H9 (cell line): ENCODE measurements around the gene EML4. TPM values are rescaled to one million over a fixed set of nuclear protein-coding genes. Genes with fewer than 3 reads are reported as not detected.

Source experiments
- DNase-seq: peaks from one replicate; pipeline ENCODE4 v3.0.0-alpha.2; 2017
- H2AFZ ChIP-seq: one replicate; pipeline ENCODE4 v1.6.1; 2013; ENCODE audit warnings: mild to moderate bottlenecking, low read length, control low read depth, moderate library complexity
- H2AK5ac ChIP-seq: 2 replicates; pipeline ENCODE4 v1.6.1; 2013; ENCODE audit warnings: low read length, control low read depth, mixed read lengths; ENCODE audit not compliant: insufficient read length
- H2BK120ac ChIP-seq: one replicate; pipeline ENCODE4 v1.6.1; 2013; ENCODE audit warnings: low read depth, mild to moderate bottlenecking, low read length, control low read depth, inconsistent platforms; ENCODE audit not compliant: poor library complexity, severe bottlenecking
- H2BK12ac ChIP-seq: 2 replicates; pipeline ENCODE4 v1.6.1; 2013; ENCODE audit warnings: low read length, control low read depth, mixed read lengths, low read depth; ENCODE audit not compliant: insufficient read length
- H2BK15ac ChIP-seq: 2 replicates; pipeline ENCODE4 v1.6.1; 2013; ENCODE audit warnings: low read depth, low read length, control low read depth
- H2BK20ac ChIP-seq: one replicate; pipeline ENCODE4 v1.6.1; 2013; ENCODE audit warnings: low read depth, mild to moderate bottlenecking, low read length, control low read depth, inconsistent platforms; ENCODE audit not compliant: poor library complexity, severe bottlenecking
- H2BK5ac ChIP-seq: 2 replicates; pipeline ENCODE4 v1.6.1; 2013; ENCODE audit warnings: low read length, control low read depth, mixed read lengths; ENCODE audit not compliant: insufficient read length
- H3K14ac ChIP-seq: 2 replicates; pipeline ENCODE4 v1.6.1; 2013; ENCODE audit warnings: low read length, control low read depth; ENCODE audit not compliant: insufficient read depth
- H3K18ac ChIP-seq: 2 replicates; pipeline ENCODE4 v1.6.1; 2013; ENCODE audit warnings: low read depth, mild to moderate bottlenecking, mixed read lengths, low read length, control low read depth; ENCODE audit not compliant: insufficient read length
- H3K23ac ChIP-seq: 2 replicates; pipeline ENCODE4 v1.6.1; 2013; ENCODE audit warnings: low read length, control low read depth, mixed read lengths, low read depth; ENCODE audit not compliant: insufficient read length
- H3K23me2 ChIP-seq: 2 replicates; pipeline ENCODE4 v1.6.1; 2013; ENCODE audit warnings: low read depth, mild to moderate bottlenecking, mixed read lengths, low read length, control low read depth; ENCODE audit not compliant: insufficient read length, poor library complexity, severe bottlenecking
- H3K27ac ChIP-seq: 2 replicates; pipeline ENCODE4 v1.5.1; 2013; ENCODE audit warnings: low read length, control low read depth, mixed read lengths, low read depth; ENCODE audit not compliant: insufficient read length
- H3K27me3 ChIP-seq: 2 replicates; pipeline ENCODE4 v1.6.1; 2013; ENCODE audit warnings: low read length, control low read depth, inconsistent platforms; ENCODE audit not compliant: insufficient read depth
- H3K4ac ChIP-seq: 2 replicates; pipeline ENCODE4 v1.6.1; 2013; ENCODE audit warnings: low read depth, mild to moderate bottlenecking, control low read depth, inconsistent platforms, low read length, moderate library complexity
- H3K4me1 ChIP-seq: 2 replicates; pipeline ENCODE4 v1.6.1; 2013; ENCODE audit warnings: low read length, control low read depth, inconsistent platforms; ENCODE audit not compliant: insufficient read depth
- H3K4me2 ChIP-seq: 2 replicates; pipeline ENCODE4 v1.6.1; 2013; ENCODE audit warnings: low read length, control low read depth, mixed read lengths; ENCODE audit not compliant: insufficient read length, insufficient read depth
- H3K56ac ChIP-seq: 2 replicates; pipeline ENCODE4 v1.6.1; 2013; ENCODE audit warnings: low read depth, mild to moderate bottlenecking, mixed read lengths, low read length, control low read depth; ENCODE audit not compliant: insufficient read length
- H3K79me1 ChIP-seq: 2 replicates; pipeline ENCODE4 v1.6.1; 2013; ENCODE audit warnings: low read depth, mild to moderate bottlenecking, moderate library complexity, low read length, control low read depth, inconsistent platforms; ENCODE audit not compliant: insufficient read depth, poor library complexity, severe bottlenecking
- H3K79me2 ChIP-seq: 2 replicates; pipeline ENCODE4 v1.6.1; 2013; ENCODE audit warnings: low read length, control low read depth, inconsistent platforms; ENCODE audit not compliant: insufficient read depth
- H3K9ac ChIP-seq: 2 replicates; pipeline ENCODE4 v1.6.1; 2013; ENCODE audit warnings: low read length, control low read depth, mixed read lengths; ENCODE audit not compliant: insufficient read length; ENCODE audit errors: extremely low read depth
- H3K9me3 ChIP-seq: one replicate; pipeline ENCODE4 v1.6.1; 2013; ENCODE audit warnings: low read depth, low read length, inconsistent platforms; ENCODE audit not compliant: control insufficient read depth
- H3T11ph ChIP-seq: one replicate; pipeline ENCODE4 v1.6.1; 2013; ENCODE audit warnings: mild to moderate bottlenecking, low read length, control low read depth, inconsistent platforms
- H4K20me1 ChIP-seq: one replicate; pipeline ENCODE4 v1.6.1; 2013; ENCODE audit not compliant: control insufficient read depth, insufficient read length, insufficient read depth
- H4K5ac ChIP-seq: 2 replicates; pipeline ENCODE4 v1.6.1; 2013; ENCODE audit warnings: low read depth, mild to moderate bottlenecking, mixed read lengths, low read length, control low read depth; ENCODE audit not compliant: insufficient read length
- H4K8ac ChIP-seq: replicated peaks from 2 replicates; pipeline ENCODE4 v1.6.1; 2013; ENCODE audit warnings: low read length, control low read depth, mixed read lengths, low read depth; ENCODE audit not compliant: insufficient read length
- H4K91ac ChIP-seq: 2 replicates; pipeline ENCODE4 v1.6.1; 2013; ENCODE audit warnings: low read depth, mild to moderate bottlenecking, moderate library complexity, mixed read lengths, low read length, control low read depth; ENCODE audit not compliant: insufficient read length
- H3K27ac Mint-ChIP-seq, 3 experiments: 2 replicates in 2 of 3; 3 replicates in 1 of 3; pipeline ENCODE4 v1.8.0; 2020 to 2021; ENCODE audit warnings: mixed read lengths in 3 of 3, mild to moderate bottlenecking in 1 of 3, moderate library complexity in 1 of 3
- H3K27me3 Mint-ChIP-seq: 2 replicates; pipeline ENCODE4 v1.8.0; 2021; ENCODE audit warnings: low read depth, mild to moderate bottlenecking, moderate library complexity, mixed read lengths
- H3K36me3 Mint-ChIP-seq, 3 experiments: 2 replicates in 2 of 3; 3 replicates in 1 of 3; pipeline ENCODE4 v1.8.0; 2020 to 2021; ENCODE audit warnings: low read depth in 3 of 3, mixed read lengths in 3 of 3; ENCODE audit not compliant: insufficient read depth in 1 of 3
- H3K4me1 Mint-ChIP-seq, 2 experiments: 2 replicates each; pipeline ENCODE4 v1.8.0; 2020; ENCODE audit warnings: mixed read lengths in 2 of 2
- H3K4me3 Mint-ChIP-seq, 2 experiments: 2 replicates in 1 of 2; 3 replicates in 1 of 2; pipeline ENCODE4 v1.8.0; 2020 to 2021; ENCODE audit warnings: mild to moderate bottlenecking in 2 of 2, mixed read lengths in 2 of 2, moderate library complexity in 1 of 2
- H3K9me3 Mint-ChIP-seq, 2 experiments: 2 replicates in 1 of 2; 3 replicates in 1 of 2; pipeline ENCODE4 v1.8.0; 2020; ENCODE audit warnings: mild to moderate bottlenecking in 2 of 2, mixed read lengths in 2 of 2, moderate library complexity in 1 of 2
- WGBS: extraction: QIAGEN DNeasy Blood & Tissue Kit; methylation state at CpG from one replicate; pipeline ENCODE4 v1.1.7; 2013; ENCODE audit warnings: missing lambda C conversion rate, low lambda C conversion rate, mixed read lengths; ENCODE audit not compliant: insufficient read length; ENCODE audit errors: extremely low coverage; 5-methylcytosine and 5-hydroxymethylcytosine counted together
- total RNA-seq: library from RNA; stranded (reverse); gene quantifications from 2 replicates; pipeline ENCODE4 v1.2.1, GENCODE V29; 2021
- TF ChIP-seq, protein P1 (sequence below): fragments of 200-600 bp; sonication (generic); conservative IDR thresholded peaks from 3 replicates; pipeline ENCODE4 v1.8.0; 2021; ENCODE audit warnings: antibody characterized with exemption, mild to moderate bottlenecking

The EML4 gene
- total RNA-seq, 1 experiment from 2014 or later, result 68.6 TPM

DNA sequence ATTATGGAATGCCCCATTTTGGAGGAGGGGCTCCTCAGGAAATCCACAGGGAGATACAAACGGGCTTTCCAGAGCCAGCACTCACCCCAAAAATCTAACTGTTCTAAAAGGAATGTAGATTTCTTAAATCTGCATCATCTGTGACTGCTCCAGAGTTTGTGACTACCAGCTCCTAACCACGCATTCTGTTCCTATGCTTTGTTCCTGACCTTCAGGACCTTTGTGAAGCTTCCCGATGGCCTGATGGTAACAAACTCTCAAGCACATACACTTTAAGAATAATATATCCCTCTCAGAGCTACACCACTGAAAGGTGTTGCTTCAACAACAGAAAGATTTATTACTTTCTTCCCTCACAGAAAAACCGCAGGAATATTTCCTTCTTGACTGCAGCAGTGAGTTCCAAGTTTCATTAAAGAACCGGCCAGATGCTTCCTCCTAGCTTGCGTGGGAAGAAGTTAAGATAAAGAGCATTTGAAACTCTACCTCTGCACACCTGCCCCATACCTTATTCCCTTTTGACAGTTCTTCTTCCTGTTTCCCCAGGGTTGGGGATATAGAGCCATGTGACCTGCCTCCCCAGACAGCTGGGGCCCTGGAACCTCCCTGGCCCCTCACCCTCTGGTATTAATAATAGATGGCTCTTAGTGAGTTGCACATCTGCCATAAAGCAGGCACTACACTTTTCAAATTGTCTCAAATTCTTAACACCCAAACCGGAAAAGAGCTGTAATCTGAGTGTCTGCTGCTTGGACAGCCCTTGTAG is 40.2 kb upstream of the EML4 start:
- Histone ChIP-seq H3K18ac (no peak overlapping the region), H3K14ac (no peak overlapping the region), H2BK12ac (no peak overlapping the region), H3K9ac (no peak overlapping the region), H2BK120ac (no peak overlapping the region), H3K4me1 (peaks cover 11% of the 10 kb centered on the region; the same call in 1 of the 2 replicates), H3T11ph (no peak overlapping the region), H3K4me2 (no peak overlapping the region), H3K27me3 (no peaks in the 10 kb centered on the region; the same call in 1 of the 2 replicates), H2BK20ac (no peak overlapping the region), H3K23ac (no peak overlapping the region), H4K20me1 (no peaks in the 10 kb centered on the region), H3K4ac (no peak overlapping the region), H4K91ac (no peak overlapping the region), H2AFZ (no peak overlapping the region), H3K27ac (no peak overlapping the region), H3K56ac (no peak overlapping the region), H2BK5ac (no peak overlapping the region), H4K8ac (no peak overlapping the region), H3K79me1 (no peaks in the 10 kb centered on the region), H3K23me2 (no peaks in the 10 kb centered on the region), H2AK5ac (no peak overlapping the region), H3K9me3 (no peaks in the 10 kb centered on the region), H3K79me2 (no peaks in the 10 kb centered on the region), H2BK15ac (no peak overlapping the region), H4K5ac (no peak overlapping the region)
- TF ChIP-seq, protein P1, sequence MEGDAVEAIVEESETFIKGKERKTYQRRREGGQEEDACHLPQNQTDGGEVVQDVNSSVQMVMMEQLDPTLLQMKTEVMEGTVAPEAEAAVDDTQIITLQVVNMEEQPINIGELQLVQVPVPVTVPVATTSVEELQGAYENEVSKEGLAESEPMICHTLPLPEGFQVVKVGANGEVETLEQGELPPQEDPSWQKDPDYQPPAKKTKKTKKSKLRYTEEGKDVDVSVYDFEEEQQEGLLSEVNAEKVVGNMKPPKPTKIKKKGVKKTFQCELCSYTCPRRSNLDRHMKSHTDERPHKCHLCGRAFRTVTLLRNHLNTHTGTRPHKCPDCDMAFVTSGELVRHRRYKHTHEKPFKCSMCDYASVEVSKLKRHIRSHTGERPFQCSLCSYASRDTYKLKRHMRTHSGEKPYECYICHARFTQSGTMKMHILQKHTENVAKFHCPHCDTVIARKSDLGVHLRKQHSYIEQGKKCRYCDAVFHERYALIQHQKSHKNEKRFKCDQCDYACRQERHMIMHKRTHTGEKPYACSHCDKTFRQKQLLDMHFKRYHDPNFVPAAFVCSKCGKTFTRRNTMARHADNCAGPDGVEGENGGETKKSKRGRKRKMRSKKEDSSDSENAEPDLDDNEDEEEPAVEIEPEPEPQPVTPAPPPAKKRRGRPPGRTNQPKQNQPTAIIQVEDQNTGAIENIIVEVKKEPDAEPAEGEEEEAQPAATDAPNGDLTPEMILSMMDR, result no peak
- Mint-ChIP-seq H3K9me3 (no peaks in the 10 kb centered on the region), H3K27ac (no peak overlapping the region), H3K36me3 (no peaks in the 10 kb centered on the region), H3K27me3 (peaks cover 13% of the 10 kb centered on the region), H3K4me1 (peaks cover 37 to 46% of the 10 kb centered on the region in 2 experiments), H3K4me3 (no peak overlapping the region)
- no CpG with 5 or more reads among the region's 7 CpGs for WGBS
- no peak for DNase-seq
